Mesenteric fat pad (tissue), 1 donor: ENCODE measurements around the gene MNT. TPM values are rescaled to one million over a fixed set of nuclear protein-coding genes. Genes with fewer than 3 reads are reported as not detected.

Experiments
- DNase-seq: peaks from one replicate; pipeline ENCODE4 v3.0.0-alpha.2; 2020; ENCODE audit warnings: low spot score
- total RNA-seq: library from RNA; stranded (reverse); fragmentation: NEBNext Ultra II Directional; extraction: Animal tissue kit (Norgen Biotek cat#: 25700); gene quantifications from one replicate; pipeline ENCODE4 v1.2.1, GENCODE V29; 2021
- donor health status: DM: yes; HTN: yes; CAD: no.

Gene MNT
- total RNA-seq, 1 donor from 2014 or later: 34.9 TPM

DNA sequence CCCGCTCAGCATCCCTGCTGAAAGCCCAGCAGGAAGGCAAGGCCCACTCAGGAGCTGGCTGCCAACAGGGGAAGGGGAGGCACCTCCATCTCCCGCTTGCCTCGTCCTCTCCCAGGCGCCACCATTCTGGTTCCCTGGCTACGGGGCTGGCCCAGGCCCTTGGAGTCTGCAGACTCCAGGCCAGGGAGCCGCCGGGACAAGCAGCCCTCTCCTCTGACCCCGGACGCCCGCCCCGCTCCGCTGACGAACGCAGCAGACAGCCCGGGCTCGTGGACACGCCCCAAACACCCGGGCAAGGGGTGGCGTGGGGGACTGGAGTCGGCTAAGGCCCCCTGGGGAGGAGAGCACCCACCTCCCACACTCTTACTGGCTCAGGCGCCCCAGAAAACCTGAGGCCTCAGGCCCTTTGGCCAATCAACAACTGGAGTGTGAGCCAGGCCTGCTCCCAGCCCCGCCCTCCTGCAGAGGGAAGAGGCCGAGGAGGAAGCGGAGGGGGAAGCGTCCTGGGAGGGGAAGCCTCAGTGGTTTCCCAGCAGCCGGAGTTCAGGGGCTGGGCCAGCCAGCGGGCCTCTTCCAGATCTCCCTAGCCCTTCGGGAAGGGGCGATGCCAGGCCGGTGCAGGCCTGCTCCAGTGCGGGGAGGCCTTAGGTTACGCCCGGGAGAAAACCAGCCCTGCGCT, 4.2 kb downstream of the MNT start:
- DNase-seq: peak; percentile 98

GRCh38 chr17:2396192-2396567, 4.7 kb downstream of the MNT start:
- no peak for DNase-seq

DNA sequence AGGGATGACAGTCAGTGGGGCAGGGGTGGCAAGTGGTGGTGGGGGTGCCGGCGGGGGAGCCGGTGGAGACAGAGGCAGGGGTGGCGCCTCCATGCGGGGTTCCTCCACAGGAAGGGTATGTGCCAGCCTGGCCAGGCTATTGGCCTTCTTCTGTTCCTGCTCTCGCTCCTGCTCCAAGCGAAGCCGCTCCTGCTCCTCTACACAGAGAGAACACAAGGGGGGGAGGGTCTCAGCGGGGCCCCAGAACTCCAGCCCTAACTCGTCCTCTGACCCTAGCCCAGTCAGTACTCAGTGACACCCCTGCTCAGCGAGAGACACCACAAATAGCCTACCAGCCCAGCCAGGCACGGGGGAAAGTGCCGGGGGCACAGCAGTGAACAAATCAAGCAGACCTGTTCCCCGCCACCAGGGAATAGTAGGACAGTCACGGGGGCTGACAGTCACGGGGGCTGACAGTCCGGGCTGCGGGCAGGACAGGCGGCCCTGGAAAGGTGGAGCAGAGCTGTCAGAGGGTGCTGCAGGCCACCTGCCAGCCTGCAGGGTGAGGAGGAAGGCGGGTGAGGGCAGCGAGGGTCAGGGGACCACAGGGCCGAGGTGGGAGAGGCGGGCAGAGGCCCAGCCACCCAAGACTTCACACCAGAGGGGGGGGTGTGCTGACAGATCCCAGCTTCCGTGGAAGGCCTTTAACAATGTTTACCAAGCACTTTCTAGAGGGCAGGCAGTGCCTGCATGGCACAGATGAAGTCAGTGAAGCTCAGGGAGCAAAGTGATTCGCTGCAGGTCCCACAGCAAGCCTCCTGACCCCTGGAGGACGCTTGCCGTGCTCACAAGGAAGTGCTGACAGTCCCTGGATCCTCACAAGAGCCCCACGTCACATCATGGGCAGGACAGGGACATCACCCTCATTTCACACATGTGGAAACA, 5.3 kb downstream of the MNT start:
- DNase-seq: no peak

GRCh38 chr17:2394775-2395201, 6.1 kb downstream of the MNT start:
- no peak for DNase-seq

GRCh38 chr17:2393954-2394749, 6.7 kb downstream of the MNT start:
- no peak for DNase-seq

GRCh38 chr17:2393174-2393953, 7.5 kb downstream of the MNT start:
- peak; percentile 97 for DNase-seq

GRCh38 chr17:2392252-2393173, 8.3 kb downstream of the MNT start:
- peak; percentile 100 for DNase-seq

DNA sequence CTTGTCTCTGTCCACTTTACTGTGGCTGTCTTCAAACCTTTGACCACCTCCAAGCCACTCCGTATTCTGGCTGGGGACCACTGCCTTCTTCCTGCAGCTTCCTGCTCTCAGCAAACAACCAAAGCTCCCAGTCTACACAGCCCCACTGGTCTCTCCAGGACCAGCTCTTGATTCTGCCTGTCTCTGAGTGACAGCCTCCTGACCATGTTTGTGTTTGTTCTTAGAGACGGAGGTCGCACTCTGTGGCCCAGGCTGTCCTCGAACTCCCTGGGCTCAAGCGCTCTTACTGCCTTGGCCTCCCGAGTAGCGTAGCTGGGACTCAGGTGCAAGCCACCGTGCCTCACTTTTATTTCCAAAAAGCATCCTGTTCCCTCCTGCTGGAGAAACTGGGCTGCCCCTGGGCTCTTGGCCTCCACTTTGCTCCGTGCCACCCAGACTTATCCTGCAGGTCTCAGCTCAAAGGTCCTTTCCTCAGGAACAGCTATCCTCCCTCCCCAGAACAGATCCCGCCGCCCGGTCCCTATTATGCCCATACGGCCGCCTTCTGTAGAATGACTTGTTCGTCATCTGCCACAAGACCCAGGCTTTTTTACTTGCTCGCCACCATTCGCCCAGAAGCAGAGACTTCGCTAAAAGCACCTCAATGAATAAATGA, 9.1 kb downstream of the MNT start:
- DNase-seq: no peak

- no peak for DNase-seq
These were observed 10.5 kb downstream of the MNT start for GRCh38 chr17:2390199-2390836.

- DNase-seq: no peak
These were observed 12.2 kb downstream of the MNT start for GRCh38 chr17:2388683-2389055.

DNA sequence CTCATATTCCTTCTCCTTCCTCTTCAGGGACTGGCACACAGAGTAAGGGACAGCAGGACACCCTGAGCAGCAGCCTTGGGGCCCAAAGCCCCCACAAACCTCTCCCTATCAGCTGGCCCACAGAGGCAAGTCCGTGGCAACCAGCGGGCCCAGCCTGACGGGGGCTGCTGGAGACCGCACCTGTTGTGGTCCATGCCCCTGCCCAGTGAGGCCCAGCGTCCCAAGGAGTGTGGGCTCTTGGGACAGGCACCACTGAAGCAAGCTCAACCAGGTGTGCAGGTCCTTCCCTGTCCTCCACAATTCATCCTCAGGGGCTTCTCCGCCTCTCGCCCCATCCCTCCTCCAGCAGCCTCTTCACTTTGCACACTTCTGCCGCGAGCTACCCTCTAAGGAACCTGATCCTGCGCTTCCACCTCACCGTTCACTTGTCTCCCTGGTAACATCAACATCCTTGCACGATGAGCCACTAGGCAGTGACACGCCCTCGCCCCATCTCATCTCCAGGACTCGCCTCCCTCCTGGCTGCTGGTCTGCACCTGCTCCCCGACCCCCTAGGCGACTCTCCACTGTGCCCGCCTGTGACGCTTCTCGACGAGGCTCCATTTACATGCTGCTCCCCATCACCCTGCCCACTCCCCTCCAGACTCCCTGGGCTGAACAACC, 12.7 kb downstream of the MNT start:
- DNase-seq: no peak

DNA sequence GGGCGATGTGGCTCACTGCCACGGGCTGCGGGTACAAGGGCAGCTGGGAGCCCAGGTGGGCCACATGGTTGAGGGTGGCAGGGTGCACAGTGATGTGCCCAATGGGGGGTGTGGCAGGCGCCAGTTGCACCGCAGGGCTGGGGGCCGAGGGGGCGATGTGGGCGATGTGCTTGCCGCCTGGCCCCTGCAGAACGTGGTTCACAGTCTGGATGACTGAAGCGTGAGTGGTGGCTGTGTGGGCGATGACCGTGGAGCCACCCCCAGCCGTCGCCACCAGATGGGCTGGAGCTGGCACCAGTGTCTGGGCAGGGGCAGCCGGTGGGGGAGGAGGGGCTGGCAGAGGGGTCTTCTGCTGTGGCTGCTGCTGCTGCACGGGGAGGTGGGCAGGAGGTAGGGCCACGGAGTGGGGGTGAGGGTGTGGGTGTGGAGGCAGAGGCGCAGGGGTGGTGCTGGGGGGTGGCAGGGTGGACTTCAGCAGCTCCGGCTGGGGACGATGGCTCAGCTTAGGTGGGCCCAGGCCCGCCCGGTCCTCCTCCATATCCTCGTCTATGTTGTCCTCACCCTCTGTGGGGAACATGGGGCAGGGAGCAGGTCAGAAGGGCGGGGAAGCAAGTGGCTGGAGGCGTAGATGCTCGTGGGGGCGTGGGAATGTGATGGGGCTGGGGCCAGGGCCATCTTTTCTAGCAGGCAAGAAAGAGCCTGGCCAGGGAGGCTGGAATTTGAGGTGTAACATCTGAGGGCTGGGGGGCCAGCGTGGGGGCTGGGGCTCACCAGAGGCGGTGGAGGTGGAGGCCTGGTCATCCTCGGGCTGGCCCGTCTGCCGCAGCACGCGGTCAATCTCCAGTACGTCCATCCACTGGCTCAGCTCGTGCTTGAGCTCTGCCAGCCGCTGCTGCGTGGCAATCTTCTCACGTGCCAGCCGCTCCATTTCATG, 13.5 kb downstream of the MNT start:
- no peak for DNase-seq

DNA sequence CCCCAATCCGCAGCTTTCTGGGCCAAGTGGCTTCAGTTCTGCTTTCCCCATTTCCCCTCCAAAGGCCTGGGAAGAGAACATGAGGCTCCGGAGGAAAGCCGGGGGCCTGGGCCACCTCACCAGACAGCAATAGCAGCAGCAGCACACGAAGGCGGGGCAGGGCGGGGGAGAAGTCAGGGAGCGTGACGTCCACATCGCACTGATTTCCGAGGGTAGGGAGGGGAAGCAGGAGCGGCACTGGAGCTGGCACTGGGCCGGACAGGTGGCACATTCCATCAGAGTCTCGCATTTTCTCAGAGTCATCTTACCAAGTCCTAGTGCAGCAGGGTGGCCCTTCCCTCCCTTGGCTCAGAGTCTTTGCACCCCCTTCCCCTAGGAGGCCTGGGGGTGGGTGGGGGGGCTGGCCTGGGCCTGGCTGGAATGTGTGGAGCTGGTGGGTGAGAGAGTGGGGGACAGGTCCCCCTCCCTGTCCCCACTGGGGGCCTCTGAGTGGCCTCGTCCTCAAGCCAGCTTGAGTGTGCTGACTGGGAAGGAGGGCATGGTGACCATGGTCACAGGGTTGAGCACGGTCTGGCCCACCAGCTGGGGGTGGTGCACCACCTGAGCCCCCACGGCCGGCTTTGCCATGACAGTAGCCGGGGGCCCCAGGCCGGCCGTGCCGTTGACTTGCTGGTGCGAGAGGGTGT, 14.3 kb downstream of the MNT start:
- no peak for DNase-seq

- no peak for DNase-seq
These were observed 15.3 kb downstream of the MNT start for GRCh38 chr17:2385240-2386210.

DNA sequence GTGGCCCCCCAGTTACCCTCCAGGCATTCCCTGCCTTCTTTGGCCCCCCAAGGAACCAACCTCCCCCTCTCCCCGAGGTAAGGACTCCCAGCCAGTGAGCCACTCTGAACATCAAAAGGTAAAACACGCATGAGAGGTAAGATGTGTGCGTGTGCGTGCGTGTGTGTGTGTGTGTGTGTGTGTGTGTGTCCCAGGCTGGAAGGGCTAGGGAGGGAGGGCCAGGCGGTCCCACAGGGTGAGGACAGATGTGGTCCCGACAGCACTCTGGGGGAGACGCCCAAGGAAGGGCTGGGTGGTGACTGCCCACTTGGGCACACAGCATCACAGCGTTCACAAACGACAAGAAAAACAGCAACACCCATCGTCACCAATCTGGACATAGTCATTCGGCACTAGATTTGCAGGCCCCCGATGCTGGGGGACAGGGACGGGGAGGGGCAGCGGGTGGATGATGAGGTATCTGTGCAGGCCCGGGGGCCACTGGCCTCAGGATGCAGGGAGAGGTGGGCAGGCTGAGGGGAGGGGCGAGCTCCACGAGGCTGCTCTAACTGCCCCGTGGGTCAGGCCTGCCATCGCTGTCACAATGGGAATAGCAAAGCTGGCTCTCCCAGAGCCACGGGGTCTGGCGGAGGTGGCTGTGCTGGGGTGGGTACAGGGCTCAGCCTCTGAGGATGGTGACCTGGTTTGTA, 16.3 kb downstream of the MNT start:
- no peak for DNase-seq
